Glutamatergic neuron (in vitro differentiated cells): ENCODE data around the gene USP5. TPM values are rescaled to one million over a fixed set of nuclear protein-coding genes. Genes with fewer than 3 reads are reported as not detected.
"Not testable (repeated sequence)": the region's sequence is repeated elsewhere in the genome, so short reads cannot be mapped to it uniquely, and the experiment has no call there.

Experiments used
- DNase-seq: peaks from one replicate; pipeline ENCODE4 v3.0.0; 2022
- H3K27ac Mint-ChIP-seq: one replicate; pipeline ENCODE4 v1.8.0; 2020; ENCODE audit warnings: mild to moderate bottlenecking, mixed read lengths, inconsistent platforms; ENCODE audit not compliant: unreplicated experiment
- H3K27me3 Mint-ChIP-seq: one replicate; pipeline ENCODE4 v1.8.0; 2020; ENCODE audit warnings: mild to moderate bottlenecking, moderate library complexity, mixed read lengths, inconsistent platforms; ENCODE audit not compliant: unreplicated experiment
- H3K36me3 Mint-ChIP-seq: one replicate; pipeline ENCODE4 v1.8.0; 2020; ENCODE audit warnings: mild to moderate bottlenecking, mixed read lengths, inconsistent platforms; ENCODE audit not compliant: unreplicated experiment
- H3K4me1 Mint-ChIP-seq: one replicate; pipeline ENCODE4 v1.8.0; 2020; ENCODE audit warnings: mild to moderate bottlenecking, low read depth, mixed read lengths, inconsistent platforms; ENCODE audit not compliant: unreplicated experiment
- H3K4me3 Mint-ChIP-seq: one replicate; pipeline ENCODE4 v1.8.0; 2020; ENCODE audit warnings: mild to moderate bottlenecking, mixed read lengths, inconsistent platforms; ENCODE audit not compliant: unreplicated experiment
- H3K9me3 Mint-ChIP-seq: one replicate; pipeline ENCODE4 v1.8.0; 2020; ENCODE audit warnings: mild to moderate bottlenecking, moderate library complexity, mixed read lengths, inconsistent platforms; ENCODE audit not compliant: unreplicated experiment
- CTCF ChIP-seq: fragments of 200-600 bp; sonication (generic); IDR thresholded peaks from one replicate; pipeline ENCODE4 v1.5.0; 2021; ENCODE audit not compliant: partially characterized antibody, unreplicated experiment
- total RNA-seq: library from RNA; stranded (reverse); fragmentation: NEBNext Ultra II Directional; extraction: Animal tissue kit (Norgen Biotek cat#: 25700); gene quantifications from one replicate; pipeline ENCODE4 v1.2.1, GENCODE V29; 2021; ENCODE audit not compliant: unreplicated experiment

Gene USP5
- total RNA-seq, 1 donor from 2014 or later: 141 TPM

- Mint-ChIP-seq H3K4me3 (peak overlapping the region; percentile 91), H3K27me3 (peaks cover 17% of the 10 kb centered on the region), H3K36me3 (peaks cover 1% of the 10 kb centered on the region), H3K9me3 (peaks cover 26% of the 10 kb centered on the region), H3K4me1 (peaks cover 24% of the 10 kb centered on the region), H3K27ac (peak overlapping the region; percentile 85)
- peak; percentile 41 for DNase-seq
- TF ChIP-seq CTCF: no peak
Observed at GRCh38 chr12:6868211-6869048, 16.5 kb downstream of the USP5 start.

GRCh38 chr12:6869049-6870021 is 17.4 kb downstream of the USP5 start:
- Mint-ChIP-seq H3K4me3 (peak overlapping the region; percentile 91), H3K36me3 (no peaks in the 10 kb centered on the region), H3K4me1 (peaks cover 24% of the 10 kb centered on the region), H3K27ac (peak overlapping the region; percentile 85), H3K9me3 (peaks cover 31% of the 10 kb centered on the region), H3K27me3 (peaks cover 17% of the 10 kb centered on the region)
- peak; percentile 93 for DNase-seq
- TF ChIP-seq CTCF: peak; percentile 91

GRCh38 chr12:6870304-6870703 is 18.4 kb downstream of the USP5 start:
- DNase-seq, H3K36me3 Mint-ChIP-seq: not testable (repeated sequence)
- Mint-ChIP-seq H3K4me1 (peaks cover 24% of the 10 kb centered on the region), H3K27me3 (peaks cover 17% of the 10 kb centered on the region), H3K27ac (peak overlapping the region; percentile 74), H3K9me3 (peaks cover 28% of the 10 kb centered on the region), H3K4me3 (peak overlapping the region; percentile 91)

GRCh38 chr12:6871052-6871957 is 19.4 kb downstream of the USP5 start:
- peak overlapping the region; percentile 89 for H3K4me3 Mint-ChIP-seq
- no peak for TF ChIP-seq CTCF
- peaks cover 23% of the 10 kb centered on the region for H3K4me1 Mint-ChIP-seq
- peak overlapping the region; percentile 78 for H3K27ac Mint-ChIP-seq
- no peak for DNase-seq
- peaks cover 21% of the 10 kb centered on the region for H3K27me3 Mint-ChIP-seq
- peaks cover 26% of the 10 kb centered on the region for H3K9me3 Mint-ChIP-seq
- H3K36me3 Mint-ChIP-seq: no peaks in the 10 kb centered on the region
